ENCODE measurements around the gene RBM12. TPM values are rescaled to one million over a fixed set of nuclear protein-coding genes. Genes with fewer than 3 reads are reported as not detected.

Gene RBM12
- total RNA-seq, 1 experiment from 2014 or later, result 100 TPM

DNA sequence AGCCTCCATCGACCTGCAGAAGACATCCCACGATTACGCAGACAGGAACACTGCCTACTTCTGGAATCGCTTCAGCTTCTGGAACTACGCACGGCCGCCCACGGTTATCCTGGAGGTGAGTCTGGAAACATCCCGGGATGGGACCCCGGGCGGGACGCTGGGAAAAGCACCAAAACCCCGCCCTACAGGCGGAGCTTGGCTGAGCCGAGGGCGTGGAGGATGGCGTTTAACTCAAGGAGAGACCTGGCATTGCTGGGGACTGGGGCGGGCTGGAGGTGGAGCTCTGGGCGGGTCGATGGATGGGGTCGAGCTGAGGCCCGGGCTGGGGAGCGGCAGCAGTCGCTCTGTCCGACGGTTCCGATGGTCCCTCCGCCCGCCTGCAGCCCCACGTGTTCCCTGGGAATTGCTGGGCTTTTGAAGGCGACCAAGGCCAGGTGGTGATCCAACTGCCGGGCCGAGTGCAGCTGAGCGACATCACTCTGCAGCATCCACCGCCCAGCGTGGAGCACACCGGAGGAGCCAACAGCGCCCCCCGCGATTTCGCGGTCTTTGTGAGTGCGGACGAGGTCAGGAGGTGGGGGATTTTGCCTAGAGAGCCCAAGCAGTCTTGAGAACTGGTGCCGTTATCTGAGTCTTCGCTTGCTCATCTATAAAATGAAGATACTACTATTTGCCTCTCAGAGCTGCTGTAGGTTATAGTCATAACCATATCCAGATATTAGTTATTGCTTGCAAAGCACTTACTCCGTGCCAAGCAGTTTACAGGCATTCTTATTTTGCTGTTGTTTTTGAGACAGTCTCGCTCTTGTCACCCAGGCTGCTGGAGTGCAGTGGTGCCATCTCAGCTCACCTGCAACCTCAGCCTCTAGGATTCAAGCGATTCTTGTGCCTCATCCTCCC, 45.3 kb downstream of the RBM12 start:
- ATAC-seq, result peak; percentile 78
- no TSS peak for BruUV-seq (replicated peaks)
- peak overlapping the region; percentile 62 to 81 for H3K4me3 ChIP-seq (ENCODE audit: low read depth in 2 of 2, low read length in 2 of 2)
- TF ChIP-seq POLR2AphosphoS5 (IDR thresholded peaks at IDR 0.05; ENCODE audit: low read depth, low read length) (peak; percentile 72), TCF7L2 (IDR thresholded peaks at IDR 0.05; ENCODE audit: low read depth, low read length) (no peak), SIN3A (IDR thresholded peaks at IDR 0.05; ENCODE audit: borderline replicate concordance, insufficient read depth, low read depth, low read length) (0 out of 2 replicates have a peak, but pooled peaks have one; percentile 74)
- TF ChIP-seq, protein P1, sequence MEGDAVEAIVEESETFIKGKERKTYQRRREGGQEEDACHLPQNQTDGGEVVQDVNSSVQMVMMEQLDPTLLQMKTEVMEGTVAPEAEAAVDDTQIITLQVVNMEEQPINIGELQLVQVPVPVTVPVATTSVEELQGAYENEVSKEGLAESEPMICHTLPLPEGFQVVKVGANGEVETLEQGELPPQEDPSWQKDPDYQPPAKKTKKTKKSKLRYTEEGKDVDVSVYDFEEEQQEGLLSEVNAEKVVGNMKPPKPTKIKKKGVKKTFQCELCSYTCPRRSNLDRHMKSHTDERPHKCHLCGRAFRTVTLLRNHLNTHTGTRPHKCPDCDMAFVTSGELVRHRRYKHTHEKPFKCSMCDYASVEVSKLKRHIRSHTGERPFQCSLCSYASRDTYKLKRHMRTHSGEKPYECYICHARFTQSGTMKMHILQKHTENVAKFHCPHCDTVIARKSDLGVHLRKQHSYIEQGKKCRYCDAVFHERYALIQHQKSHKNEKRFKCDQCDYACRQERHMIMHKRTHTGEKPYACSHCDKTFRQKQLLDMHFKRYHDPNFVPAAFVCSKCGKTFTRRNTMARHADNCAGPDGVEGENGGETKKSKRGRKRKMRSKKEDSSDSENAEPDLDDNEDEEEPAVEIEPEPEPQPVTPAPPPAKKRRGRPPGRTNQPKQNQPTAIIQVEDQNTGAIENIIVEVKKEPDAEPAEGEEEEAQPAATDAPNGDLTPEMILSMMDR (IDR thresholded peaks at IDR 0.05), result peak; percentile 86
- TF ChIP-seq, protein P2, sequence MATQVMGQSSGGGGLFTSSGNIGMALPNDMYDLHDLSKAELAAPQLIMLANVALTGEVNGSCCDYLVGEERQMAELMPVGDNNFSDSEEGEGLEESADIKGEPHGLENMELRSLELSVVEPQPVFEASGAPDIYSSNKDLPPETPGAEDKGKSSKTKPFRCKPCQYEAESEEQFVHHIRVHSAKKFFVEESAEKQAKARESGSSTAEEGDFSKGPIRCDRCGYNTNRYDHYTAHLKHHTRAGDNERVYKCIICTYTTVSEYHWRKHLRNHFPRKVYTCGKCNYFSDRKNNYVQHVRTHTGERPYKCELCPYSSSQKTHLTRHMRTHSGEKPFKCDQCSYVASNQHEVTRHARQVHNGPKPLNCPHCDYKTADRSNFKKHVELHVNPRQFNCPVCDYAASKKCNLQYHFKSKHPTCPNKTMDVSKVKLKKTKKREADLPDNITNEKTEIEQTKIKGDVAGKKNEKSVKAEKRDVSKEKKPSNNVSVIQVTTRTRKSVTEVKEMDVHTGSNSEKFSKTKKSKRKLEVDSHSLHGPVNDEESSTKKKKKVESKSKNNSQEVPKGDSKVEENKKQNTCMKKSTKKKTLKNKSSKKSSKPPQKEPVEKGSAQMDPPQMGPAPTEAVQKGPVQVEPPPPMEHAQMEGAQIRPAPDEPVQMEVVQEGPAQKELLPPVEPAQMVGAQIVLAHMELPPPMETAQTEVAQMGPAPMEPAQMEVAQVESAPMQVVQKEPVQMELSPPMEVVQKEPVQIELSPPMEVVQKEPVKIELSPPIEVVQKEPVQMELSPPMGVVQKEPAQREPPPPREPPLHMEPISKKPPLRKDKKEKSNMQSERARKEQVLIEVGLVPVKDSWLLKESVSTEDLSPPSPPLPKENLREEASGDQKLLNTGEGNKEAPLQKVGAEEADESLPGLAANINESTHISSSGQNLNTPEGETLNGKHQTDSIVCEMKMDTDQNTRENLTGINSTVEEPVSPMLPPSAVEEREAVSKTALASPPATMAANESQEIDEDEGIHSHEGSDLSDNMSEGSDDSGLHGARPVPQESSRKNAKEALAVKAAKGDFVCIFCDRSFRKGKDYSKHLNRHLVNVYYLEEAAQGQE (IDR thresholded peaks at IDR 0.05; ENCODE audit: insufficient read depth in 1 of 2, low read depth in 2 of 2, low read length in 1 of 2), result no peak
- no peaks in the 10 kb centered on the region for H3K9me3 ChIP-seq (ENCODE audit: control insufficient read depth, insufficient read depth, low read depth, low read length)
- peak; percentile 69 for DNase-seq (ENCODE audit: low read depth, low spot score)
- POLR2A ChIA-PET, result interaction anchor here (0.6 to 1.1 kb wide), 7 partner anchors 12 to 342 kb away, joined by 3 to 11 read pairs (median 4); partner anchors contain the start of gene MMP24OS
- no peaks in the 10 kb centered on the region; the same call in 1 of the 2 replicates for H3K36me3 ChIP-seq (ENCODE audit: control insufficient read depth, insufficient read depth, low read length)
- CTCF ChIA-PET, result interaction anchor here (0.8 to 1.3 kb wide), 3 partner anchors 29 to 156 kb away, joined by 3 to 5 read pairs (median 4); no protein-coding TSS in a partner anchor
- in situ Hi-C loops (cut with HindIII; ENCODE audit: low pct_unique_long_range_greater_than_20kb, low sequenced_read_pairs), result no loop called here
- intact Hi-C loops (cut with micrococcal nuclease; ENCODE audit: unreplicated experiment), result no loop called here
- H3K4me1 ChIP-seq (ENCODE audit: control insufficient read depth, insufficient read depth, low read length), result no peaks in the 10 kb centered on the region; the same call in 1 of the 2 replicates
- no peaks in the 10 kb centered on the region for H3K27me3 ChIP-seq (ENCODE audit: control insufficient read depth, insufficient read depth, low read length)
- peak overlapping the region; percentile 65 for H3K27ac ChIP-seq (ENCODE audit: low read length)

- intact Hi-C loops (cut with micrococcal nuclease; ENCODE audit: unreplicated experiment) (no loop called here), in situ Hi-C loops (cut with HindIII; ENCODE audit: low pct_unique_long_range_greater_than_20kb, low sequenced_read_pairs) (no loop called here)
- Histone ChIP-seq H3K27ac (ENCODE audit: low read length) (peak overlapping the region; percentile 84), H3K4me3 (ENCODE audit: low read depth in 2 of 2, low read length in 2 of 2) (peak overlapping the region; percentile 62 to 81), H3K27me3 (ENCODE audit: control insufficient read depth, insufficient read depth, low read length) (no peaks in the 10 kb centered on the region), H3K9me3 (ENCODE audit: control insufficient read depth, insufficient read depth, low read depth, low read length) (no peaks in the 10 kb centered on the region), H3K4me1 (ENCODE audit: control insufficient read depth, insufficient read depth, low read length) (no peaks in the 10 kb centered on the region; the same call in 1 of the 2 replicates), H3K36me3 (ENCODE audit: control insufficient read depth, insufficient read depth, low read length) (no peaks in the 10 kb centered on the region; the same call in 1 of the 2 replicates)
- peak; percentile 8; the same call in 1 of the 2 replicates for ATAC-seq
- POLR2A ChIA-PET, result interaction anchor here (0.6 to 0.8 kb wide), 4 partner anchors 64 to 341 kb away, joined by 4 to 9 read pairs (median 5); partner anchors contain the start of gene MMP24OS
- TF ChIP-seq, protein P1 (IDR thresholded peaks at IDR 0.05), result no peak
- TSS peak; percentile 76 for BruUV-seq (replicated peaks)
- no peak for DNase-seq (ENCODE audit: low read depth, low spot score)
- CTCF ChIA-PET, result interaction anchor here (0.7 to 1.3 kb wide), 3 partner anchors 30 to 354 kb away, joined by 3 to 4 read pairs (median 3); no protein-coding TSS in a partner anchor
These were observed 46.2 kb downstream of the RBM12 start for GRCh38 chr20:35618263-35619131.
